ENCODE measurements around the gene PRPF8. TPM values are rescaled to one million over a fixed set of nuclear protein-coding genes. Genes with fewer than 3 reads are reported as not detected.

PRPF8 gene
- total RNA-seq, 1 donor from 2014 or later = 432 TPM

DNA sequence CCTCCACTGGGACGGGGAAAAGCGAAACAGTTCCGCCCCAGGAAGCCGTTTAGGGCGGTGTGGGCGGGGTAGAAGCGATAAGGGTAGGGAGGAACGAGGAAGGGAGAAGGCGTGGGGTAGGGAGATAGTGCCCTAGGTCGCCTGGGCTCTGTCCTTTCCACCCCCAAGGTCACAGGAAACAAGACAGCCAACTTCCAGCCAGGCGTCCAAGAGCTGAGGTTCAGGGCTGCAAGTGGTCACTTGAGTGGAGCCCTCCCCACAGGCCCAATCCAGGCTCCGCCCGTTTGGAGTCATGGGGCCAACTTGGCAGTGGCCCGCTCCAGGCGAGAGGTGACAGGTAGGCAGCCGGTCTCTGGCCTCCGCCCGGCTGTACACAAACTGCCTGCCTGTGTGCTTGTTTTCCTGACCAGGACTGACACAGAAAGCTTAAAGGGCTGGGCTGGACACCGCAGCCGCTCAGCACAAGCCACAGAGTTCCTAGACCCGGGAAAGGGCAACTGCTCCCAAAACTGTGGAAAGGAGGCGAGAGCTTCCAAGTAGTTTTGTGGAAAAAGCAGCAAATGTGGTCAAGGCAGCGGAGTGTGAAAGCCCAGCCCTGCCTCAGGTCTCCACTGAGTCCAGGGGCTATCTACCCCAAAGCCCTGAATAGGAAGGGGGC is 34.7 kb downstream of the PRPF8 start, which contains the start of gene RILP:
RILP (minus strand) TSS at position 23 of the 658 bp plus-strand sequence. CDS start 62 bp downstream, outside the sequence.
- Mint-ChIP-seq H3K27ac (peak within 1 kb of the TSS; percentile 67), H3K9me3 (no peaks in the 10 kb centered on the region), H3K4me3 (peak within 1 kb of the TSS; percentile 77), H3K36me3 (ENCODE audit: low read depth) (peaks cover 48% of the 10 kb centered on the region), H3K27me3 (no peaks in the 10 kb centered on the region), H3K4me1 (peaks cover 25% of the 10 kb centered on the region)
- intact Hi-C loops (cut with micrococcal nuclease) = loop anchor here (2.0 to 5.0 kb wide), 3 partner anchors 35 to 382 kb away; partner anchors contain the start of genes DPH1 and PRPF8
- DNase-seq = no peak

DNA sequence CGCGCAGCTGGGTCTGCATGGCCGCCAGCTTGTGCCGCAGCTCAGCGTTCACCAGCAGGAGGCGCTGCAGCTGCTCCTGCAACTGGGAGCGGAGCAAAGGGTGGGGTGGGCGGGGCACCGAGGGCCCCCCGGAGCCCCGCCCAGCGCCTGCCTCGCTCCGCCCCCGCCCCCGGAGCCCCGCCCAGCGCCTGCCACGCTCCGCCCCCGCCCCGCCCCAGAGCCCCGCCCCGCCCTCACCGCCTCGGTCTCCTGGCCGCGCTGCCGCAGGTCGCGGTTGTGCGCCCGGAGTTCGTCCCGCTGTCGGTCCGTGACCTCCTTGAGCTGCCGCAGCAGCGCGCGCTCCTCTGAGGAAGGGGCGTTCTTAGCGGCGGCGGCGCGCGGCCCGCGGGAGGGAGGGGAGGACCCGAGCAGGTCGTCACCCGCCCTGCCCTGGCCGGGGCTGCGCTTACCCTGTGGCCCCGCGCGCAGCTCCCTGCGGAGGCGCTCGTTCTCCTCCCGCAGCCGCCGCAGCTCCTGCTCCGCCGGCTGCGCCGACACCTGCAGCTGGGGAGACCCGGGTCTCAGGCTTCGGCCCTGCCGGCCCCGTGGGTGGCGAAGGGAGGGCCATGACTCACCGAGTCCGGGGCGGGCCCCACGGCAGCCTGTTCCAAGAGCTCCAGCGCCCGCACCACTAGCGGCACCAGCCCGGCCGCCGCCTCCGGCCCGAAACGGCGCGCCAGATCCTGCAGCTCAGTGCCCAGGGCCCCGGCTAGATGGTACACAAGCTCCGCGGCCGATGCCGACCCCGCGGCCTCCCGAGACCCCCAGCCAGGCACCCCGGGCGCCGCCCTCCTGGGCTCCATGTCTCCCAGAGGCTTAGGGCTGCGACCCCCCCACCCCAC is 35.5 kb downstream of the PRPF8 start:
- Mint-ChIP-seq H3K27ac (peak overlapping the region; percentile 66), H3K9me3 (no peaks in the 10 kb centered on the region), H3K36me3 (ENCODE audit: low read depth) (peaks cover 43% of the 10 kb centered on the region), H3K4me3 (peak overlapping the region; percentile 77), H3K4me1 (peaks cover 31% of the 10 kb centered on the region), H3K27me3 (no peaks in the 10 kb centered on the region)
- intact Hi-C loops (cut with micrococcal nuclease) = loop anchor here (2.0 to 5.0 kb wide), 3 partner anchors 36 to 383 kb away; partner anchors contain the start of genes DPH1 and PRPF8
- DNase-seq = peak; percentile 98

DNA sequence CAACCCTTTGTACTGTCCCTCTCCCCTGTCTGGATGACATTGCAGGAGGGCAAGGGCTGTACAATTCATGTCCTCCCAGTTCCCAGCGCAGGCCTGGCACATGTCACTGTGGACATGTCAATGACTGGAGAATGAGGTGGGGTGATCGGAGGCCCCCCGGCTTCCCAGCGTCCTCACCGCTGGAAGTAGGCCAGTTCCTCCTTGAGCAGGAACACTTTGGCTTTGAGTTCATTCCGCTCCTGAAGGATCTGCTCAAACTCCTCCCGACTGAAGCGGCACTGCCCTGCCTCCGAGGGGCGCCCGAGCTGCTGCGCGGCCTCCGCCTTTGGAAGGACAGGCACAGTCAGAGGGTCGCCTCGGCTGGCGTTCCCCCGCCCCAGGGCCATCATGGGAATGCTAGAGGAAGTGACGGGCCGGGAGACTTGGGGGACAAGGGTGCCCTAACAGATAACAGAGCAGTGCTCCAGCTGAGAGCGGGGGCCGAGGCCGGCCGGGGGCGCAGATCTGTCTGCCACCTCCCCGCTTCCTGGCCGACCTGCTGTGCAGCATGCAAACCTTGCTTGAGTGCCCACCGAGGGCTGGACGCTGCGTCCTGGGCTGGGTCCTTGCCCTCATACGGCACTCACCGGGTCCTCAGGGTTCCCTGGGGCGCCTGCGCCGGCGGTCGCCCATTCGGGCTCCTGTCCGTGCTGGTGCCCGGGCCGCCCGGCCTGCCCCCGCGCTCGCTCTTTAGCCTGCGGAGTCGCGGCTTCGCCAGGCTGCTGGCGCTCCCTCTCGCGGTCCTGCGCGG is 36.3 kb downstream of the PRPF8 start:
- no peak for DNase-seq
- Mint-ChIP-seq H3K27me3 (no peaks in the 10 kb centered on the region), H3K4me1 (peaks cover 34% of the 10 kb centered on the region), H3K36me3 (ENCODE audit: low read depth) (peaks cover 34% of the 10 kb centered on the region), H3K4me3 (peak overlapping the region; percentile 77), H3K9me3 (no peaks in the 10 kb centered on the region), H3K27ac (peak overlapping the region; percentile 63)
- intact Hi-C loops (cut with micrococcal nuclease) = loop anchor here (2.0 to 5.0 kb wide), 3 partner anchors 36 to 384 kb away; partner anchors contain the start of genes DPH1 and PRPF8

DNA sequence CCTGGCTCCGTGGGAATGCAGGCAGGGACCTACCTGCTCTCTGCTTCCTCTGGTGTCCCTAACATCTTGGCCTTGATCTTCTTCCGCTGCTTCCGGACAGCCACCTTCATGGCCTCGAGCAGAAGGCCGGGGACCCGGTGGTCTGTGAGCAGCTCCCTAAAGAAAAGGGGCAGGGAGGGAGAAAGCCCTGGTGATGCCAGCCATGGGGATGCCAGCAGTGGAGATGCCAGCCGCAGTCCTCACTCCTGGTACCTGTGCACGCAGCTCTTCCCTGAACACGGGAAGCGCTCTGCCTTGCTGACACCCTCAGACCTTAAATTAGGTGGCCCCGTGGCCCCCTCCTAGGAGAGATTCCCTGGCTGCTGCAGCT is 36.9 kb downstream of the PRPF8 start:
- Mint-ChIP-seq H3K4me1 (peaks cover 34% of the 10 kb centered on the region), H3K36me3 (ENCODE audit: low read depth) (peaks cover 29% of the 10 kb centered on the region), H3K9me3 (no peaks in the 10 kb centered on the region), H3K27ac (no peak overlapping the region), H3K4me3 (peak overlapping the region; percentile 77), H3K27me3 (no peaks in the 10 kb centered on the region)
- DNase-seq = no peak
- intact Hi-C loops (cut with micrococcal nuclease) = loop anchor here (2.0 to 5.0 kb wide), 3 partner anchors 37 to 385 kb away; partner anchors contain the start of genes DPH1 and PRPF8

DNA sequence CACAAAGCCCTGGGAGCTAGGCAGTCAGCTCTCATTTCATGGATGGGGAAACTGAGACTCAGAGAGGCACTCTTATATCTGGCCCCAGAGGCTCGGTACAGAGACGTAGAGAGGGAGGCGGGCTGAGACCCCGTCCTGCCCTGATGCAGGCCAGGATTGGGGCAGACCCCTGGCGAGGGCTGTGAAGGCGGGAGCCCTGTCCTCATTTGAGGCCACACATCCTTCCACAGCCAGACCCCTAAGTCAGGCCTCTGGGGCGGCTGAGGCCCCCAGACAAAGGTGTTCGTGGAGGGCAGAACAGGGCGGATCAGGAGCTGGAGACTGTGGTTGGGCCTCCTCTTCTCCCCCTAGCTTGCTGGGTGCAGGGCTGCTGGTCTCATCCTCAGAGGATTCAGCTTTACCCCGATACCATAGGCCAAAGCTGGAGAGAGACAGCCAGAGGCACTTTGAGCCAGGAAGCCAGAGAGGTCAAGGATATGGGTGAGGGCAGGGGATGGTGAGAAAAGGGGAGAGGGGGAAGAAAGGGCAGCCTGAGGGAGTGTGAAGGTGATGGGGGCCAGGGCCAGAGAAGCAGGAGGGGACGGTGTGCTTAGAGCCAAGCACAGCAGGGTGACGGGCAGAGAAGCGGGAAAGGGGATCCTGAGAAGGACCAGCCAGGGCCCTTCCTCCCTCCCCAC is 38.3 kb downstream of the PRPF8 start:
- no peaks in the 10 kb centered on the region for H3K9me3 Mint-ChIP-seq
- no peaks in the 10 kb centered on the region for H3K27me3 Mint-ChIP-seq
- peak overlapping the region; percentile 88 for H3K4me3 Mint-ChIP-seq
- peaks cover 34% of the 10 kb centered on the region for H3K4me1 Mint-ChIP-seq
- intact Hi-C loops (cut with micrococcal nuclease) = loop anchor here (5.0 kb wide), 1 partner anchor 386 kb away; the partner anchor contains the start of gene DPH1
- peak overlapping the region; percentile 92 for H3K27ac Mint-ChIP-seq
- no peak for DNase-seq
- H3K36me3 Mint-ChIP-seq (ENCODE audit: low read depth) = peaks cover 14% of the 10 kb centered on the region

DNA sequence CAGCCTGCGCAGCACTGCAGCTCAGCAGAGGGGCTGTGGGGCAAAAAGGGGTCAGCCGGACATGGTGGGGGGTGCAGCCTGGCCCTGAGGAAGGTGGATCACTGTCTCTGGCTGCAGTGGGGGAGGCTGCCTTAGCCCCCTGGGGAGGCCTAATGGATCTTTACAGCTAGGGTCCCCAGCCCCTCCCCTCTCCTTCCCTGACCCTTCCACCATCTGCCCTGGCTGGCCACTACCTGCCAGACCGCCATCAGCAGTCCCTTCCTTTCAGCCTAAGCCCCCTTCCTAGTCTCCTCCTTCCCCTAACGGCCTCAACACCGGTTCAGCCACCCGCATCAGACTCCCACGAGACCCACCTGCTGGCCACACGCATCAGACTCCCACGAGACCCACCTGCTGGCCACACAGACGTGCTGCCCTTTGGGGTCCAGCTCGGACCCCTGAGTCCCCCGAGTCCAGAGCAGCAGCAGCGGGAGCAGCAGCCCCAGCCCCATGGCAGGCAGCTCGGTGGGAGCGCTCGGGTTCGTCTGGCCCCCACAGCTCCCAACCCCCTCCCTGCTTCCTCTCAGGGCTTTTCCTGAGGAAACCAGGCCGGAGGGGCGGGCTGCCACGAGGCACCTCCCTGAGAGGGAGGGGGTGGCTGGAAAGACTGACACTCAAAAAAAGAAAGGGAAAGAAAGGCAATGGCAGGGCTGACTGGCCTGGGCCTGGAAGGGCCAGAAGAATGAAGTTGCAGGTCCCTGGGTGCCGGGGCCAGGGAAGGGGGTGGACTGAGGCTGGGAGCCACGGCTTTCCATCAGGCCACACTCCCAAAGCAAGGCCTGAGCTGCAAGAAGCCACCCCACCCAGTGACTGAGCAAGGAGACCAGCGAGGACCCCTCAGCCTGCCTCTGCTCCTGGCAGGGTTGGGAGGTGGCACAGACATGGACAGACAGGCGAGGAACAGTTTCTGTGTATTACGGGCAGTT is 39.2 kb downstream of the PRPF8 start, which contains the start of gene SCARF1:
SCARF1 (minus strand) TSS at position 526 of the 965 bp plus-strand sequence; CDS start at position 491, 35 bp downstream.
- peaks cover 6% of the 10 kb centered on the region for H3K36me3 Mint-ChIP-seq (ENCODE audit: low read depth)
- H3K4me3 Mint-ChIP-seq = peak within 1 kb of the TSS; percentile 88
- no peaks in the 10 kb centered on the region for H3K27me3 Mint-ChIP-seq
- H3K9me3 Mint-ChIP-seq = no peaks in the 10 kb centered on the region
- H3K4me1 Mint-ChIP-seq = peaks cover 31% of the 10 kb centered on the region
- peak; percentile 71 for DNase-seq
- H3K27ac Mint-ChIP-seq = peak within 1 kb of the TSS; percentile 92
- intact Hi-C loops (cut with micrococcal nuclease) = loop anchor here (5.0 kb wide), 1 partner anchor 387 kb away; the partner anchor contains the start of gene DPH1

DNA sequence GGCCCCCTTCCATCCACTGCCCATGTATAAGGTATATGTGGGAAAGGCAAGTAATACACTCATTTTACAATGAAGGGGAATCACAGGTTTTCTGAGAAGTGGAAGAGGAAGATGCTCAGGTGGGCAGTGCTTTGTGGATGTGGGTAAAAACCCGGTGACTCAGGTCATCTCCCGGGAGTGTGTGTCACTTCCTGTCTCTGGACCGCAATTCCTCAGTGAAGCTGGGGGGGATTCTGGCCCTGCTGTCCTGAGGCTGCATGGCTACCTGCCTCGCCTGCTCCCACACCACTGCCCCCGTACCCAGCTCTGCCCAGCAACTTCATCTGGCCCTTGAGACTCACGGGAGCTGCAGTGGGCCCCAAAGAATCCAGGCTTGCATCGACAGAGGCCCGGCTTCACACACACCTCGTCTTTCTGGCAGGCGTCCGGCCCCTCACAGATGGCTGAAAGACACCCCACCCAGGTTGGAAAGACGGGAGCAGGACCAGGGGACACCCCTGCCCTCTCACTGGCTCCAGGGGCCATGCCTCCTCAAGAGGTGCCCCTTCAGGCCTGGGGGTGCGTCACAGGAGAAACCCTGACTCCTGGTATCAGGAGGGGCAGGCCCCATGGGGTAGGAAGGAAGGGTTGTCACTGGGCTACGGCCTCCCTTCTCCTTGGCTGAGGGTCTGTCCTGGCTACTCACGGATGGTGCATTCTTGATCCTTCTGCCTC is 40.0 kb downstream of the PRPF8 start:
- Mint-ChIP-seq H3K4me3 (peak overlapping the region; percentile 88), H3K27ac (peak overlapping the region; percentile 92), H3K9me3 (no peaks in the 10 kb centered on the region), H3K36me3 (ENCODE audit: low read depth) (peaks cover 5% of the 10 kb centered on the region), H3K4me1 (peaks cover 27% of the 10 kb centered on the region), H3K27me3 (no peaks in the 10 kb centered on the region)
- intact Hi-C loops (cut with micrococcal nuclease) = loop anchor here (5.0 kb wide), 1 partner anchor 388 kb away; the partner anchor contains the start of gene DPH1
- DNase-seq = peak; percentile 80

DNA sequence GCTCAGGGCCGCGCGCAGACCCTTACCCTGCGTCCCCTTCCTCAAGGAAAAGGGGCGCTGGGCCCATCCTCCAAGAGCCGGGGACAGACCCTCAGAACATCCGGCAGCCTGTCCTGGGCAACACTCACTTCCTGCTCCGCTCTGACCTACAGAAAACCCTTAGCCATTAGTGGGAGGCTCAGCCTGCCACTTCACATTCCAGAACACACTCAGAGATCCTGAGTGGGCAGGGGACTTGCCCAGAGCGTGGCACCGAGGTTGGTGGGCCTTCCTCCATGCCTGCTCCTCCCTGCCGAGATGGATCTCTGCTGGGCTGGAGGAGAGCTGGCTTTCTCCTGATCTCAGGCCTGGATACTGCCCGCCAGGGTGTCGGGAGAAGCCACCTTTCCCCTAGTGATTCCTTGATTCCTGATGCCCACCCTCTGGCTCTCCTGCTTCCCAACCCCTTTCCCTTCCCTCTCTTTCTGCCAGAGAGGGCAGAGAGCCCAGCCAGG is 40.6 kb downstream of the PRPF8 start:
- no peaks in the 10 kb centered on the region for H3K9me3 Mint-ChIP-seq
- peaks cover 27% of the 10 kb centered on the region for H3K4me1 Mint-ChIP-seq
- H3K4me3 Mint-ChIP-seq = peak overlapping the region; percentile 88
- DNase-seq = peak; percentile 65
- H3K27me3 Mint-ChIP-seq = no peaks in the 10 kb centered on the region
- H3K36me3 Mint-ChIP-seq (ENCODE audit: low read depth) = peaks cover 5% of the 10 kb centered on the region
- intact Hi-C loops (cut with micrococcal nuclease) = no loop called here
- H3K27ac Mint-ChIP-seq = peak overlapping the region; percentile 92

DNA sequence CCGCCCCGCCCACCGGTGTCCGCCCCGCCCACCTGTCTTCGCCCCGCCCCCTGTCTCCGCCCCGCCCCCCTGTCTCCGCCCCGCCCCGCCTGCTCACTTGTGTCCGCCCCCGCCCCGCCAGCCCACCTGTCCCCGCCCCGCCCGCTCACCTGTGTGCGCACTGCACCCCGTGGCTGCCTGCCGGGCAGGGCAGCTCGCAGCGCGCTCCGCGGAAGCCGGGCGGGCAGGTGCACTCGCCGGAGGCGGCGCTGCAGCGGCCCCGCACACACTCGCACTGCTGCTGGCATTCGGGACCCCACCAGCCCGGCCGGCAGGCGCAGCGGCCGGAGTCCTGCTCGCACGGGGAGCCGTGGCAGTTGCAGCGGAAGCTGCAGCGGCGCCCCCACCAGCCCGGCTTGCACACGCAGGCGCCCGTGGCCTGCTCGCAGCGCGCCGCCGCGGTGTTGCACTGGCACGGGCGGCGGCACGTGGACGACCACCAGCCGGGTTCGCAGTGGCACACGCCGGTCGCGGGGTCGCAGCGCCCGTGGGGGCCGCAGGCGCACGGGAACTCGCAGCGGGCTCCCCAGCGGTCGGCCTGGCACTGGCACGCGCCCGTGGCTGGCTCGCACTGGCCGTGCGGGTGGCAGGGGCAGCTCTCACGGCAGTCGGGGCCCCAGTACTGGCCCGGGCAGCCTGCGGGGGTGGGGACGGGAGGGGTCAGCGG is 41.2 kb downstream of the PRPF8 start:
- DNase-seq = peak; percentile 86
- intact Hi-C loops (cut with micrococcal nuclease) = no loop called here
- Mint-ChIP-seq H3K4me3 (peak overlapping the region; percentile 88), H3K9me3 (no peaks in the 10 kb centered on the region), H3K36me3 (ENCODE audit: low read depth) (peaks cover 5% of the 10 kb centered on the region), H3K27me3 (no peaks in the 10 kb centered on the region), H3K27ac (no peak overlapping the region), H3K4me1 (peaks cover 27% of the 10 kb centered on the region)

DNA sequence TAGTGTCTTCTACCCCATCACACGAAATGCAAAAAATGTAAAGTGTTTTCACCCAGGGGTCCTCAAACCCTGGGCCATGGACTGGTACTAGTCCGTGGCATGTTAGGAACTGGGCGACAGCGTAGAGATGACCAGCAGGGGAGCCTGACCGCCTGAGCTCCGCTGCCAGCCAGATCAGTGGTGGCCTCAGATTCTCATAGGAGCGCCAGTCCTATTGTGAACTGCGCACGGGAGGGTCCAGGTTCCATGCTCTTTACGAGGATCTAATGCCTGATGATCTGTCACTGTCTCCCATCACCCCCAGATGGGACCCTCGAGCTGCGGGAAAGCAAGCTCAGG is 43.6 kb downstream of the PRPF8 start:
- peaks cover 20% of the 10 kb centered on the region for H3K4me1 Mint-ChIP-seq
- H3K27me3 Mint-ChIP-seq = no peaks in the 10 kb centered on the region
- no peak overlapping the region for H3K4me3 Mint-ChIP-seq
- H3K9me3 Mint-ChIP-seq = no peaks in the 10 kb centered on the region
- intact Hi-C loops (cut with micrococcal nuclease) = no loop called here
- DNase-seq = no peak
- peaks cover 10% of the 10 kb centered on the region for H3K36me3 Mint-ChIP-seq (ENCODE audit: low read depth)
- no peak overlapping the region for H3K27ac Mint-ChIP-seq

All from activated CD4-positive, alpha-beta T cell treated with anti-CD3 and anti-CD28 coated beads, Interleukin-2, amount 10 ng/mL, durations not matched to agents 24 days and 14 days (primary cell).